Activated naive CD8-positive, alpha-beta T cell treated with anti-CD3 and anti-CD28 coated beads, Interleukin-2, amount 50 U/mL, for 24 hours (primary cell): ENCODE measurements around the gene CFAP210.

ENCODE experiments used
- ATAC-seq: fragments of 150-1000 bp; cut with Tn5 transposase; one replicate; pipeline ENCODE4 v1.10.0; 2021
- DNase-seq: peaks from one replicate; pipeline ENCODE4 v3.0.0; 2021
- H3K27ac Mint-ChIP-seq: one replicate; pipeline ENCODE4 v1.8.0; 2021; ENCODE audit warnings: mild to moderate bottlenecking, mixed read lengths
- H3K27me3 Mint-ChIP-seq: one replicate; pipeline ENCODE4 v1.8.0; 2021; ENCODE audit warnings: mixed read lengths
- H3K36me3 Mint-ChIP-seq: one replicate; pipeline ENCODE4 v1.8.0; 2021; ENCODE audit warnings: low read depth, mixed read lengths
- H3K4me1 Mint-ChIP-seq: one replicate; pipeline ENCODE4 v1.8.0; 2021; ENCODE audit warnings: mixed read lengths
- H3K4me3 Mint-ChIP-seq: one replicate; pipeline ENCODE4 v1.8.0; 2021; ENCODE audit warnings: mild to moderate bottlenecking, moderate library complexity, mixed read lengths
- H3K9me3 Mint-ChIP-seq: one replicate; pipeline ENCODE4 v1.8.0; 2021; ENCODE audit warnings: mixed read lengths

CFAP210 gene

GRCh38 chr2:169670937-169671336 is 23.3 kb downstream of the CFAP210 start:
- no peak for ATAC-seq
- Mint-ChIP-seq H3K36me3 (no peaks in the 10 kb centered on the region), H3K4me3 (no peak overlapping the region), H3K27me3 (peaks cover 9% of the 10 kb centered on the region), H3K4me1 (no peaks in the 10 kb centered on the region), H3K27ac (no peak overlapping the region), H3K9me3 (no peaks in the 10 kb centered on the region)
- DNase-seq = no peak

GRCh38 chr2:169670215-169670651 is 24.0 kb downstream of the CFAP210 start:
- ATAC-seq (no peak), DNase-seq (no peak)
- H3K27me3 Mint-ChIP-seq = peaks cover 9% of the 10 kb centered on the region
- no peak overlapping the region for H3K4me3 Mint-ChIP-seq
- H3K9me3 Mint-ChIP-seq = no peaks in the 10 kb centered on the region
- H3K36me3 Mint-ChIP-seq = no peaks in the 10 kb centered on the region
- no peaks in the 10 kb centered on the region for H3K4me1 Mint-ChIP-seq
- no peak overlapping the region for H3K27ac Mint-ChIP-seq

GRCh38 chr2:169667583-169667982 is 26.6 kb downstream of the CFAP210 start:
- Mint-ChIP-seq H3K4me1 (no peaks in the 10 kb centered on the region), H3K27me3 (peaks cover 4% of the 10 kb centered on the region), H3K36me3 (no peaks in the 10 kb centered on the region), H3K4me3 (no peak overlapping the region), H3K27ac (no peak overlapping the region), H3K9me3 (no peaks in the 10 kb centered on the region)
- ATAC-seq (no peak), DNase-seq (no peak)

- Mint-ChIP-seq H3K4me3 (no peak overlapping the region), H3K27ac (no peak overlapping the region), H3K9me3 (no peaks in the 10 kb centered on the region), H3K4me1 (no peaks in the 10 kb centered on the region), H3K27me3 (peaks cover 3% of the 10 kb centered on the region), H3K36me3 (no peaks in the 10 kb centered on the region)
- ATAC-seq (no peak), DNase-seq (no peak)
Observed at GRCh38 chr2:169664978-169665930, 29.0 kb downstream of the CFAP210 start.

- H3K36me3 Mint-ChIP-seq = no peaks in the 10 kb centered on the region
- DNase-seq = no peak
- H3K4me3 Mint-ChIP-seq = no peak overlapping the region
- no peak overlapping the region for H3K27ac Mint-ChIP-seq
- H3K4me1 Mint-ChIP-seq = no peaks in the 10 kb centered on the region
- peaks cover 3% of the 10 kb centered on the region for H3K27me3 Mint-ChIP-seq
- H3K9me3 Mint-ChIP-seq = no peaks in the 10 kb centered on the region
- ATAC-seq = no peak
Observed at GRCh38 chr2:169664600-169664977, 29.6 kb downstream of the CFAP210 start.

GRCh38 chr2:169663247-169663646 is 31.0 kb downstream of the CFAP210 start:
- H3K4me3 Mint-ChIP-seq = no peak overlapping the region
- H3K27ac Mint-ChIP-seq = no peak overlapping the region
- H3K36me3 Mint-ChIP-seq = no peaks in the 10 kb centered on the region
- ATAC-seq (no peak), DNase-seq (no peak)
- H3K4me1 Mint-ChIP-seq = peaks cover 5% of the 10 kb centered on the region
- no peaks in the 10 kb centered on the region for H3K9me3 Mint-ChIP-seq
- H3K27me3 Mint-ChIP-seq = peaks cover 3% of the 10 kb centered on the region

GRCh38 chr2:169662744-169663143 is 31.5 kb downstream of the CFAP210 start:
- Mint-ChIP-seq H3K9me3 (no peaks in the 10 kb centered on the region), H3K36me3 (no peaks in the 10 kb centered on the region), H3K4me3 (no peak overlapping the region), H3K4me1 (peaks cover 5% of the 10 kb centered on the region), H3K27ac (no peak overlapping the region), H3K27me3 (peaks cover 3% of the 10 kb centered on the region)
- ATAC-seq (no peak), DNase-seq (no peak)

- ATAC-seq (no peak), DNase-seq (no peak)
- no peaks in the 10 kb centered on the region for H3K36me3 Mint-ChIP-seq
- peaks cover 2% of the 10 kb centered on the region for H3K27me3 Mint-ChIP-seq
- H3K9me3 Mint-ChIP-seq = no peaks in the 10 kb centered on the region
- H3K4me3 Mint-ChIP-seq = no peak overlapping the region
- H3K27ac Mint-ChIP-seq = no peak overlapping the region
- H3K4me1 Mint-ChIP-seq = peaks cover 5% of the 10 kb centered on the region
Observed at GRCh38 chr2:169661265-169661664, 32.9 kb downstream of the CFAP210 start.

GRCh38 chr2:169659320-169659719 is 34.9 kb downstream of the CFAP210 start:
- Mint-ChIP-seq H3K4me3 (no peak overlapping the region), H3K9me3 (no peaks in the 10 kb centered on the region), H3K36me3 (no peaks in the 10 kb centered on the region), H3K27me3 (peaks cover 9% of the 10 kb centered on the region), H3K4me1 (peaks cover 5% of the 10 kb centered on the region), H3K27ac (no peak overlapping the region)
- DNase-seq (no peak), ATAC-seq (no peak)

GRCh38 chr2:169658877-169659276 is 35.3 kb downstream of the CFAP210 start:
- no peaks in the 10 kb centered on the region for H3K9me3 Mint-ChIP-seq
- H3K4me1 Mint-ChIP-seq = peaks cover 5% of the 10 kb centered on the region
- ATAC-seq = no peak
- H3K36me3 Mint-ChIP-seq = no peaks in the 10 kb centered on the region
- no peak for DNase-seq
- peaks cover 9% of the 10 kb centered on the region for H3K27me3 Mint-ChIP-seq
- no peak overlapping the region for H3K27ac Mint-ChIP-seq
- H3K4me3 Mint-ChIP-seq = no peak overlapping the region

GRCh38 chr2:169656164-169656563 is 38.0 kb downstream of the CFAP210 start:
- no peak for DNase-seq
- ATAC-seq = no peak
- Mint-ChIP-seq H3K9me3 (no peaks in the 10 kb centered on the region), H3K4me1 (peaks cover 5% of the 10 kb centered on the region), H3K27me3 (peaks cover 14% of the 10 kb centered on the region), H3K27ac (no peak overlapping the region), H3K36me3 (no peaks in the 10 kb centered on the region), H3K4me3 (no peak overlapping the region)

GRCh38 chr2:169653636-169654035 is 40.6 kb downstream of the CFAP210 start:
- H3K4me3 Mint-ChIP-seq = no peak overlapping the region
- no peaks in the 10 kb centered on the region for H3K4me1 Mint-ChIP-seq
- DNase-seq (no peak), ATAC-seq (no peak)
- H3K27ac Mint-ChIP-seq = no peak overlapping the region
- peaks cover 18% of the 10 kb centered on the region for H3K27me3 Mint-ChIP-seq
- no peaks in the 10 kb centered on the region for H3K36me3 Mint-ChIP-seq
- no peaks in the 10 kb centered on the region for H3K9me3 Mint-ChIP-seq

GRCh38 chr2:169649278-169649677 is 44.9 kb downstream of the CFAP210 start:
- H3K4me1 Mint-ChIP-seq = peaks cover 2% of the 10 kb centered on the region
- H3K4me3 Mint-ChIP-seq = no peak overlapping the region
- H3K36me3 Mint-ChIP-seq = no peaks in the 10 kb centered on the region
- H3K9me3 Mint-ChIP-seq = no peaks in the 10 kb centered on the region
- ATAC-seq (no peak), DNase-seq (no peak)
- no peak overlapping the region for H3K27ac Mint-ChIP-seq
- peaks cover 9% of the 10 kb centered on the region for H3K27me3 Mint-ChIP-seq

- ATAC-seq (no peak), DNase-seq (no peak)
- Mint-ChIP-seq H3K27me3 (peaks cover 9% of the 10 kb centered on the region), H3K36me3 (no peaks in the 10 kb centered on the region), H3K4me3 (no peak overlapping the region), H3K27ac (no peak overlapping the region), H3K9me3 (no peaks in the 10 kb centered on the region), H3K4me1 (peaks cover 2% of the 10 kb centered on the region)
Observed at GRCh38 chr2:169647496-169647895, 46.7 kb downstream of the CFAP210 start.

- ATAC-seq (no peak), DNase-seq (no peak)
- H3K4me3 Mint-ChIP-seq = no peak overlapping the region
- no peaks in the 10 kb centered on the region for H3K27me3 Mint-ChIP-seq
- no peaks in the 10 kb centered on the region for H3K9me3 Mint-ChIP-seq
- peaks cover 7% of the 10 kb centered on the region for H3K36me3 Mint-ChIP-seq
- H3K27ac Mint-ChIP-seq = no peak overlapping the region
- H3K4me1 Mint-ChIP-seq = peaks cover 2% of the 10 kb centered on the region
Observed at GRCh38 chr2:169644173-169644572, 50.0 kb downstream of the CFAP210 start.
